ENCODE data around the gene PCDH1.

DNA sequence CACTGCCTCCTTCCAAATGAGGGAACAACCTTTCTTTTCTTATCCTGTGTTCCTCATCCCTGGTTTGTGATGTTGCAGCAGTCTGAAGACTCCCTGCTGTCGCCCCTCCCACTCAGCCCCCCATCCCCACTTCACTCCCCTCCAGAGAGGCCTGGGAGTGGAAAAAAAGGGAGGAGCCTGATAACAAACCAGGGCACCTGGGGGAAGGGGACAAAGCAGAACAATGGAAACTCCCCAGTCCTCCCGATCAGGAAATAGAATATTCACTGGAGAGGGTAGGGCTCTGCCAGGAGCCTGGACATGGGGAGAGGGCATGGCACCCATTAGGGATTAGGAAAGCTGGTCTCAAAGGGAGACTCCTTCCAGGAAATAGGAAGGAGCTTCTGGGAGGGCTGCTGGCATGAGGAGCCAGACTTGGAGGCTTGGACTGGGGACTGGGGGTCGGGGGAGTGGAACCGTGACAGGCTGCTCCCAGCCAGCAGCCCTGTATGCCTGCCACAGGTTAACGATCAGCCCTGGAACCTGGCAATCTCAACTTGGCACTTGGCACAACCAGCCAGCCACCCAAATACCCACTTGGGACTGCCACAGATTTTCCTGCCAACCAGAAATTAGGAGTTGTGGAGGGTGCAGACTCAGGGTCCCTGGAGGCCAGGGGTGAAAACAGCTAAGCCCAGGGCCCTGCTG lies 20.0 kb downstream of the PCDH1 start:
- TF ChIP-seq CTCF (IDR thresholded peaks at IDR 0.05; ENCODE audit: extremely low read depth in 1 of 2, insufficient read depth in 1 of 2, low read depth in 1 of 2, low read length in 2 of 2): no peak
- TF ChIP-seq POLR2AphosphoS5 (IDR thresholded peaks at IDR 0.05; ENCODE audit: insufficient read depth, low read depth, low read length): no peak
- TF ChIP-seq, protein P1, sequence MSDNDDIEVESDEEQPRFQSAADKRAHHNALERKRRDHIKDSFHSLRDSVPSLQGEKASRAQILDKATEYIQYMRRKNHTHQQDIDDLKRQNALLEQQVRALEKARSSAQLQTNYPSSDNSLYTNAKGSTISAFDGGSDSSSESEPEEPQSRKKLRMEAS (IDR thresholded peaks at IDR 0.05; ENCODE audit: insufficient read depth, insufficient read length): no peak
- TF ChIP-seq EZH2 (IDR thresholded peaks at IDR 0.05; ENCODE audit: borderline replicate concordance, low read depth, low read length, severe bottlenecking): no peak
- TF ChIP-seq MYC (IDR thresholded peaks at IDR 0.05; ENCODE audit: low read depth, low read length): no peak
- no peak for TF ChIP-seq POLR2A (IDR thresholded peaks at IDR 0.05; ENCODE audit: low read depth, low read length)
- TF ChIP-seq JUN (IDR thresholded peaks at IDR 0.05; ENCODE audit: borderline replicate concordance, insufficient read depth, insufficient read length, low read depth): no peak
